Measurements from ENCODE around the gene DPP10.
A peak's percentile ranks its signal among the peaks of the same experiment; 100 is the strongest.
"Not testable (repeated sequence)": the region's sequence is repeated elsewhere in the genome, so short reads cannot be mapped to it uniquely, and the experiment has no call there.

DPP10 gene

GRCh38 chr2:114937366-114937930 is 495.0 kb downstream of the DPP10 start:
- DNase-seq (ENCODE audit: low spot score) (no peak), FAIRE-seq (no peak)

- DNase-seq (ENCODE audit: low spot score) (no peak), FAIRE-seq (no peak)
Measured at GRCh38 chr2:114940785-114941458, 498.5 kb downstream of the DPP10 start.

- DNase-seq (ENCODE audit: low spot score), result no peak
- FAIRE-seq, result no peak
Measured at GRCh38 chr2:114949228-114949804, 506.9 kb downstream of the DPP10 start.

- DNase-seq (ENCODE audit: low spot score), result no peak
- FAIRE-seq, result no peak
Measured at GRCh38 chr2:114960389-114960788, 517.9 kb downstream of the DPP10 start.

- no peak for FAIRE-seq
- no peak for DNase-seq (ENCODE audit: low spot score)
Measured at GRCh38 chr2:114962532-114962931, 520.1 kb downstream of the DPP10 start.

- DNase-seq (ENCODE audit: low spot score) (no peak), FAIRE-seq (no peak)
Measured at GRCh38 chr2:114968748-114969400, 526.4 kb downstream of the DPP10 start.

- not testable (repeated sequence) for DNase-seq (ENCODE audit: low spot score); FAIRE-seq
Measured at GRCh38 chr2:115004321-115004720, 561.9 kb downstream of the DPP10 start.

- no peak for FAIRE-seq
Measured at GRCh38 chr2:115011721-115012120, 569.3 kb downstream of the DPP10 start.

GRCh38 chr2:115022013-115022412 is 579.6 kb downstream of the DPP10 start:
- not testable (repeated sequence) for DNase-seq (ENCODE audit: low spot score)

More at GRCh38 chr2:115011721-115012120, 569.3 kb downstream of the DPP10 start:
- no peak for DNase-seq (ENCODE audit: low spot score)

GRCh38 chr2:115034801-115035200 is 592.4 kb downstream of the DPP10 start:
- no peak for DNase-seq (ENCODE audit: low spot score)
- no peak for FAIRE-seq

More at GRCh38 chr2:115022013-115022412, 579.6 kb downstream of the DPP10 start:
- not testable (repeated sequence) for FAIRE-seq

GRCh38 chr2:115036818-115037217 is 594.4 kb downstream of the DPP10 start:
- FAIRE-seq (no peak), DNase-seq (ENCODE audit: low spot score) (no peak)

- FAIRE-seq (no peak), DNase-seq (ENCODE audit: low spot score) (no peak)
Measured at GRCh38 chr2:115057473-115057872, 615.0 kb downstream of the DPP10 start.

- FAIRE-seq (no peak), DNase-seq (ENCODE audit: low spot score) (no peak)
Measured at GRCh38 chr2:115070002-115070401, 627.6 kb downstream of the DPP10 start.

GRCh38 chr2:115071534-115071933 is 629.1 kb downstream of the DPP10 start:
- DNase-seq (ENCODE audit: low spot score) (no peak), FAIRE-seq (no peak)

GRCh38 chr2:115075800-115076199 is 633.4 kb downstream of the DPP10 start:
- no peak for DNase-seq (ENCODE audit: low spot score)
- FAIRE-seq, result no peak

- no peak for FAIRE-seq
Measured at GRCh38 chr2:115077626-115078025, 635.2 kb downstream of the DPP10 start.

GRCh38 chr2:115083225-115083624 is 640.8 kb downstream of the DPP10 start:
- no peak for FAIRE-seq
- DNase-seq (ENCODE audit: low spot score), result peak; percentile 12

More at GRCh38 chr2:115077626-115078025, 635.2 kb downstream of the DPP10 start:
- no peak for DNase-seq (ENCODE audit: low spot score)

- FAIRE-seq, result no peak
- DNase-seq (ENCODE audit: low spot score), result no peak
Measured at GRCh38 chr2:115083711-115084110, 641.3 kb downstream of the DPP10 start.

- DNase-seq (ENCODE audit: low spot score) (no peak), FAIRE-seq (no peak)
Measured at GRCh38 chr2:115084446-115084845, 642.0 kb downstream of the DPP10 start.

GRCh38 chr2:115086051-115086620 is 643.7 kb downstream of the DPP10 start:
- FAIRE-seq; DNase-seq (ENCODE audit: low spot score): not testable (repeated sequence)

- FAIRE-seq, result no peak
- no peak for DNase-seq (ENCODE audit: low spot score)
Measured at GRCh38 chr2:115094441-115094840, 652.0 kb downstream of the DPP10 start.

- FAIRE-seq, result no peak
- no peak for DNase-seq (ENCODE audit: low spot score)
Measured at GRCh38 chr2:115105966-115106365, 663.5 kb downstream of the DPP10 start.
